ENCODE data around the gene SDK1.

DNA sequence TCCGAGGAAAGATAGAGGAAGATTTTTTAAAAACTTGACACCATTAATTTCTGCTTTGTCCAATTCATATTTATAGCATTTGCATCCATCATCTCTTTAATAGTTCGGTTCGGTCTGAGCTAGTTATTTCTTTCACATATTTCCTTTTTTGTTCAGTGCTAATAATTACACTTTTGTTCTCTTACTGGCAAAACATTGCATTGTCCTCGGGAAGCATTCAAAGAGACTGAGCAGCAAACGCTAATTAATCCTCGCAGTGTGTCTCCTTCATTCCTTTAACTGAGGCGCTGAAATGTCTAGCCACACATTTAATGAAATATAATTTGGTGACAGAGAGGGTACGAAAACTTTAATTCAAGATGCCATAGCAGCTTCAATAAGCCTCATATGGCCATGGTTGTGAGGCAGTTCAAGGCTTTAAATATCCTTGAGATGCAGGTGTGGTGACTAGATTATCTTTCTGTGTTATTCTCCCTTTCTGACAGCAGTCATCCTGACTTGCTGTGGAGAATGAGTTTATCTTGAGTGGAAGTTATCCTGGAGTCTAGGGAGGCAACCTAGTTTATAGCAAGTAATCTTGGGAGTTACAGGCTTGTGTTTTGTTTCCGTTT, 431.4 kb downstream of the SDK1 start:
- TF ChIP-seq CTCF (IDR thresholded peaks at IDR 0.05) (no peak), POLR2A (IDR thresholded peaks at IDR 0.05) (no peak), POLR2AphosphoS5 (IDR thresholded peaks at IDR 0.05) (no peak)
